NT2/D1 (cell line): ENCODE results near the gene AOX1.
"Not testable (repeated sequence)": the region's sequence is repeated elsewhere in the genome, so short reads cannot be mapped to it uniquely, and the experiment has no call there.

Source experiments
- DNase-seq: peaks from one replicate; pipeline ENCODE4 v3.0.0-alpha.2; 2011; ENCODE audit warnings: low read depth, low spot score
- H3K27me3 ChIP-seq: 2 replicates; pipeline ENCODE4 v1.6.0; 2011; ENCODE audit warnings: mild to moderate bottlenecking; ENCODE audit not compliant: insufficient read length, insufficient read depth
- H3K36me3 ChIP-seq: 2 replicates; pipeline ENCODE4 v1.6.1; 2011; ENCODE audit warnings: mild to moderate bottlenecking, low read length, mixed read lengths; ENCODE audit not compliant: insufficient read depth, insufficient read length
- H3K4me1 ChIP-seq: 2 replicates; pipeline ENCODE4 v1.5.1; 2011; ENCODE audit not compliant: insufficient read depth, insufficient read length
- H3K4me3 ChIP-seq: 2 replicates; pipeline ENCODE4 v1.5.1; 2011; ENCODE audit warnings: low read depth; ENCODE audit not compliant: insufficient read length
- H3K9ac ChIP-seq: 2 replicates; pipeline ENCODE4 v1.6.0; 2011; ENCODE audit warnings: low read depth; ENCODE audit not compliant: insufficient read length
- H3K9me3 ChIP-seq: 2 replicates; pipeline ENCODE4 v1.5.1; 2011; ENCODE audit warnings: mild to moderate bottlenecking, low read length; ENCODE audit not compliant: insufficient read depth
- SUZ12 ChIP-seq: IDR thresholded peaks from 2 replicates; pipeline ENCODE4 v1.6.1; 2011; ENCODE audit not compliant: insufficient read length, insufficient read depth; ENCODE audit errors: extremely low read depth
- YY1 ChIP-seq: IDR thresholded peaks from 2 replicates; pipeline ENCODE4 v1.6.1; 2011; ENCODE audit not compliant: insufficient read length, insufficient read depth
- ZNF274 ChIP-seq: IDR thresholded peaks from 2 replicates; pipeline ENCODE4 v1.6.1; 2011; ENCODE audit warnings: mild to moderate bottlenecking, low read depth, low read length

Gene AOX1

GRCh38 chr2:200602584-200602983 is 16.8 kb downstream of the AOX1 start:
- no peaks in the 10 kb centered on the region for H3K9me3 ChIP-seq
- DNase-seq, result no peak
- H3K4me1 ChIP-seq, result no peaks in the 10 kb centered on the region
- TF ChIP-seq ZNF274 (no peak), YY1 (no peak), SUZ12 (no peak)
- H3K27me3 ChIP-seq, result no peaks in the 10 kb centered on the region
- H3K4me3 ChIP-seq, result no peak overlapping the region
- no peak overlapping the region for H3K9ac ChIP-seq
- no peaks in the 10 kb centered on the region for H3K36me3 ChIP-seq

GRCh38 chr2:200603972-200604371 is 18.2 kb downstream of the AOX1 start:
- no peaks in the 10 kb centered on the region for H3K36me3 ChIP-seq
- TF ChIP-seq YY1, result no peak
- TF ChIP-seq ZNF274, result no peak
- TF ChIP-seq SUZ12, result no peak
- H3K4me3 ChIP-seq, result no peak overlapping the region
- H3K27me3 ChIP-seq, result no peaks in the 10 kb centered on the region
- no peaks in the 10 kb centered on the region for H3K4me1 ChIP-seq
- no peaks in the 10 kb centered on the region for H3K9me3 ChIP-seq
- DNase-seq, result no peak
- H3K9ac ChIP-seq, result no peak overlapping the region

GRCh38 chr2:200604571-200605255 is 18.9 kb downstream of the AOX1 start:
- no peaks in the 10 kb centered on the region for H3K36me3 ChIP-seq
- H3K9ac ChIP-seq, result no peak overlapping the region
- TF ChIP-seq SUZ12 (no peak), ZNF274 (no peak), YY1 (no peak)
- no peaks in the 10 kb centered on the region for H3K9me3 ChIP-seq
- DNase-seq, result no peak
- H3K27me3 ChIP-seq, result no peaks in the 10 kb centered on the region
- H3K4me1 ChIP-seq, result no peaks in the 10 kb centered on the region
- H3K4me3 ChIP-seq, result no peak overlapping the region

- peaks cover 4% of the 10 kb centered on the region for H3K36me3 ChIP-seq
- H3K27me3 ChIP-seq, result no peaks in the 10 kb centered on the region
- DNase-seq, result no peak
- no peak overlapping the region for H3K9ac ChIP-seq
- H3K4me3 ChIP-seq, result no peak overlapping the region
- H3K9me3 ChIP-seq, result no peaks in the 10 kb centered on the region
- no peaks in the 10 kb centered on the region for H3K4me1 ChIP-seq
- TF ChIP-seq ZNF274, result no peak
- TF ChIP-seq SUZ12, result no peak
- no peak for TF ChIP-seq YY1
Observed at GRCh38 chr2:200608341-200609027, 22.7 kb downstream of the AOX1 start.

GRCh38 chr2:200609028-200609614 is 23.3 kb downstream of the AOX1 start:
- TF ChIP-seq ZNF274 (no peak), YY1 (no peak), SUZ12 (no peak)
- DNase-seq, result no peak
- no peaks in the 10 kb centered on the region for H3K4me1 ChIP-seq
- no peaks in the 10 kb centered on the region for H3K27me3 ChIP-seq
- peaks cover 4% of the 10 kb centered on the region for H3K36me3 ChIP-seq
- H3K4me3 ChIP-seq, result no peak overlapping the region
- no peaks in the 10 kb centered on the region for H3K9me3 ChIP-seq
- H3K9ac ChIP-seq, result no peak overlapping the region

- H3K36me3 ChIP-seq, DNase-seq, H3K9me3 ChIP-seq, H3K4me3 ChIP-seq, H3K9ac ChIP-seq, H3K4me1 ChIP-seq, H3K27me3 ChIP-seq: not testable (repeated sequence)
Observed at GRCh38 chr2:200610217-200610616, 24.4 kb downstream of the AOX1 start.

- H3K4me3 ChIP-seq, result no peak overlapping the region
- no peaks in the 10 kb centered on the region for H3K9me3 ChIP-seq
- DNase-seq, result no peak
- no peaks in the 10 kb centered on the region for H3K27me3 ChIP-seq
- H3K36me3 ChIP-seq, result peaks cover 4% of the 10 kb centered on the region
- no peak for TF ChIP-seq SUZ12
- no peak for TF ChIP-seq ZNF274
- no peak for TF ChIP-seq YY1
- H3K9ac ChIP-seq, result no peak overlapping the region
- no peaks in the 10 kb centered on the region for H3K4me1 ChIP-seq
Observed at GRCh38 chr2:200613692-200614091, 27.9 kb downstream of the AOX1 start.
